Osteoblast (primary cell): ENCODE measurements around the gene ATG4B. TPM values are rescaled to one million over a fixed set of nuclear protein-coding genes. Genes with fewer than 3 reads are reported as not detected.
A peak's percentile ranks its signal among the peaks of the same experiment; 100 is the strongest.

Source experiments
- DNase-seq: peaks from one replicate; pipeline ENCODE4 v3.0.0; 2011; ENCODE audit warnings: low spot score, mixed read lengths; ENCODE audit not compliant: insufficient read length; ENCODE audit errors: missing footprints
- H2AFZ ChIP-seq: 2 replicates; pipeline ENCODE4 v1.6.0; 2011; ENCODE audit warnings: mild to moderate bottlenecking, low read length
- H3K27ac ChIP-seq: 2 replicates; pipeline ENCODE4 v1.5.1; 2011; ENCODE audit warnings: mild to moderate bottlenecking, low read depth, low read length, moderate library complexity
- H3K27me3 ChIP-seq: 2 replicates; pipeline ENCODE4 v1.6.0; 2012; ENCODE audit warnings: mild to moderate bottlenecking, control low read depth, inconsistent platforms, low read length, moderate library complexity; ENCODE audit not compliant: insufficient read depth
- H3K36me3 ChIP-seq: 2 replicates; pipeline ENCODE4 v1.5.1; 2011; ENCODE audit warnings: mild to moderate bottlenecking, low read length, control low read depth, moderate library complexity; ENCODE audit not compliant: insufficient read depth
- H3K4me1 ChIP-seq: 2 replicates; pipeline ENCODE4 v1.5.1; 2011; ENCODE audit warnings: mild to moderate bottlenecking, low read length, control low read depth, moderate library complexity; ENCODE audit not compliant: insufficient read depth
- H3K4me2 ChIP-seq: 2 replicates; pipeline ENCODE4 v1.6.0; 2011; ENCODE audit warnings: mild to moderate bottlenecking, low read length; ENCODE audit not compliant: insufficient read depth
- H3K4me3 ChIP-seq: fragments of 200-600 bp; sonication (generic); 3 replicates; pipeline ENCODE4 v1.5.1; 2012; ENCODE audit warnings: mild to moderate bottlenecking, low read length, inconsistent platforms; ENCODE audit not compliant: insufficient read depth
- H3K79me2 ChIP-seq: 2 replicates; pipeline ENCODE4 v1.6.0; 2012; ENCODE audit warnings: mild to moderate bottlenecking, low read length, control low read depth, inconsistent platforms; ENCODE audit not compliant: insufficient read depth
- H3K9me3 ChIP-seq: 2 replicates; pipeline ENCODE4 v1.5.1; 2011; ENCODE audit warnings: low read depth, low read length, control low read depth
- H4K20me1 ChIP-seq: 2 replicates; pipeline ENCODE4 v1.6.0; 2012; ENCODE audit warnings: mild to moderate bottlenecking, low read length, control low read depth; ENCODE audit not compliant: insufficient read depth
- CTCF ChIP-seq: IDR thresholded peaks from 2 replicates; pipeline ENCODE4 v1.5.1; 2011; ENCODE audit warnings: mild to moderate bottlenecking, low read depth, low read length, moderate library complexity; ENCODE audit errors: extremely low read depth
- total RNA-seq: library from RNA; depleted of rRNA; stranded (reverse); fragments of >200 nt; gene quantifications from 2 replicates; pipeline ENCODE4 v1.2.3, GENCODE V29; 2012

Gene ATG4B
- total RNA-seq, 1 donor = 42.7 TPM

GRCh38 chr2:241680827-241681599 is 43.5 kb downstream of the ATG4B start:
- peak overlapping the region; percentile 54 for H2AFZ ChIP-seq
- no peaks in the 10 kb centered on the region for H3K27me3 ChIP-seq
- no peaks in the 10 kb centered on the region for H4K20me1 ChIP-seq
- H3K4me3 ChIP-seq = peak overlapping the region; percentile 42
- DNase-seq = peak; percentile 100
- H3K27ac ChIP-seq = peak overlapping the region; percentile 80
- peaks cover 29% of the 10 kb centered on the region for H3K4me1 ChIP-seq
- no peak for TF ChIP-seq CTCF
- peaks cover 46% of the 10 kb centered on the region for H3K79me2 ChIP-seq
- H3K36me3 ChIP-seq = peaks cover 63% of the 10 kb centered on the region
- peak overlapping the region; percentile 71 for H3K4me2 ChIP-seq
- H3K9me3 ChIP-seq = no peaks in the 10 kb centered on the region

GRCh38 chr2:241686324-241686649 is 48.8 kb downstream of the ATG4B start:
- Histone ChIP-seq H3K36me3 (peaks cover 43% of the 10 kb centered on the region), H3K27ac (peak overlapping the region; percentile 72), H3K4me3 (peak overlapping the region; percentile 99), H3K4me2 (peak overlapping the region; percentile 94), H4K20me1 (no peaks in the 10 kb centered on the region), H3K79me2 (peaks cover 62% of the 10 kb centered on the region), H3K9me3 (no peaks in the 10 kb centered on the region), H3K27me3 (no peaks in the 10 kb centered on the region), H3K4me1 (peaks cover 25% of the 10 kb centered on the region), H2AFZ (peak overlapping the region; percentile 59)
- TF ChIP-seq CTCF = no peak
- no peak for DNase-seq

GRCh38 chr2:241686650-241687425 is 49.3 kb downstream of the ATG4B start, which contains the start of gene DTYMK:
TSS of gene DTYMK (minus strand) at chr2:241686815. CDS start at chr2:241686783, 32 bp downstream.
- peaks cover 62% of the 10 kb centered on the region for H3K79me2 ChIP-seq
- peak within 1 kb of the TSS; percentile 99 for H3K4me3 ChIP-seq
- no peaks in the 10 kb centered on the region for H3K27me3 ChIP-seq
- peaks cover 47% of the 10 kb centered on the region for H3K36me3 ChIP-seq
- no peaks in the 10 kb centered on the region for H4K20me1 ChIP-seq
- DNase-seq = peak; percentile 100
- peak within 1 kb of the TSS; percentile 93 for H3K27ac ChIP-seq
- H2AFZ ChIP-seq = peak within 1 kb of the TSS; percentile 84
- H3K9me3 ChIP-seq = no peaks in the 10 kb centered on the region
- peak within 1 kb of the TSS; percentile 94 for H3K4me2 ChIP-seq
- H3K4me1 ChIP-seq = peaks cover 21% of the 10 kb centered on the region
- no peak for TF ChIP-seq CTCF

- no peak for DNase-seq
- Histone ChIP-seq H3K27me3 (no peaks in the 10 kb centered on the region), H4K20me1 (no peaks in the 10 kb centered on the region), H3K4me2 (no peak overlapping the region), H3K27ac (no peak overlapping the region), H3K9me3 (no peaks in the 10 kb centered on the region), H2AFZ (no peak overlapping the region), H3K79me2 (peaks cover 45% of the 10 kb centered on the region), H3K4me1 (peaks cover 22% of the 10 kb centered on the region), H3K36me3 (peaks cover 31% of the 10 kb centered on the region), H3K4me3 (no peak overlapping the region)
- TF ChIP-seq CTCF = no peak
Measured at GRCh38 chr2:241689306-241689705, 51.8 kb downstream of the ATG4B start.
